SK-N-SH (cell line): ENCODE results near the gene TSC2.

Source experiments
- CTCF ChIP-seq: fragments of 200-600 bp; sonication (generic); IDR thresholded peaks from 2 replicates; pipeline ENCODE4 v1.6.1; 2017; ENCODE audit warnings: antibody characterized with exemption, mild to moderate bottlenecking, moderate library complexity
- EZH2phosphoT487 ChIP-seq: fragments of 200-600 bp; sonication (generic); IDR thresholded peaks from 2 replicates; pipeline ENCODE4 v1.6.1; 2017; ENCODE audit warnings: low read depth, mixed run types, mild to moderate bottlenecking, antibody characterized with exemption, moderate library complexity, borderline replicate concordance
- FOXJ3 ChIP-seq: sonication (generic); formaldehyde crosslinking; IDR thresholded peaks from 2 replicates; pipeline ENCODE4 v1.5.1; 2020; ENCODE audit warnings: mild to moderate bottlenecking, missing genetic modification reagents
- NFIC ChIP-seq: IDR thresholded peaks from 2 replicates; pipeline ENCODE4 v1.4.0; 2012; ENCODE audit warnings: borderline replicate concordance
- NRF1 ChIP-seq: IDR thresholded peaks from 2 replicates; pipeline ENCODE4 v1.6.1; 2012; ENCODE audit warnings: low read depth, mild to moderate bottlenecking, low read length
- POLR2AphosphoS5 ChIP-seq: IDR thresholded peaks from 2 replicates; pipeline ENCODE4 v1.6.1; 2012; ENCODE audit warnings: low read depth, low read length
- RCOR1 ChIP-seq: fragments of 150-350 bp; IDR thresholded peaks from 2 replicates; pipeline ENCODE4 v1.6.1; 2017; ENCODE audit warnings: antibody characterized with exemption, low read length
- REST ChIP-seq: IDR thresholded peaks from 2 replicates; pipeline ENCODE4 v1.6.1; 2012; ENCODE audit warnings: mild to moderate bottlenecking, low read depth, low read length, moderate library complexity
- TAF1 ChIP-seq: IDR thresholded peaks from 2 replicates; pipeline ENCODE4 v1.6.1; 2012; ENCODE audit warnings: low read depth, mild to moderate bottlenecking, low read length, moderate library complexity, borderline replicate concordance

DNA sequence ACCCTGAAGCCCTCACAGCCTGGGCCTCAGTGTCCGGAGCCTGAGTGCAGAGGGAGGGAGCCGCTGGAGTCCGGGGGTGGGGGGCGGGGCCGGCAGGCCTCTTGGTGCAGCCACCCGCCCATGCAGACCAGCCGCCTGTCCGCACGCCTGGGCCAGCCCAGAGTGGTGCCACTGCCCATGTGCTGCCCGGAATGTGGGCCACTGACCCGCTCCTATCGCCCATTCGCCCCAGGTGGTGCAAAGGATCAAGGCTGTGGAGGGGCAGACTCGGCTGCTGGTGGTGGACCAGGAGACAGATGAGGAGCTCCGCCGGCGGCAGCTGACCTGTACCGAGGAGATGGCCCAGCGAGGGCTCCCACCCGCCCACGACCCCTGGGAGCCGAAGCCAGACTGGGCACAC, 18.4 kb upstream of the TSC2 start:
- no peak for TF ChIP-seq REST
- no peak for TF ChIP-seq CTCF
- no peak for TF ChIP-seq POLR2AphosphoS5
- no peak for TF ChIP-seq EZH2phosphoT487
- no peak for TF ChIP-seq NFIC
- no peak for TF ChIP-seq FOXJ3
- TF ChIP-seq RCOR1, result no peak
- TF ChIP-seq TAF1, result no peak
- no peak for TF ChIP-seq NRF1
